ENCODE measurements around the gene PVR. TPM values are rescaled to one million over a fixed set of nuclear protein-coding genes. Genes with fewer than 3 reads are reported as not detected.

Gene PVR
- total RNA-seq, 2 experiments from 2014 or later, result 0.67 to 0.82 TPM

GRCh38 chr19:44663996-44664395 lies 20.3 kb downstream of the PVR start:
- TF ChIP-seq CTCF (IDR thresholded peaks at IDR 0.05), result no peak
- H3K36me3 ChIP-seq (ENCODE audit: insufficient read depth, low read length), result no peaks in the 10 kb centered on the region
- POLR2A ChIA-PET, result no interaction called here
- intact Hi-C loops (cut with DNase I, micrococcal nuclease), result no loop called here
- H3K4me3 ChIP-seq (ENCODE audit: low read length), result no peak overlapping the region
- no peak overlapping the region for H3K4me3 Mint-ChIP-seq
- no peaks in the 10 kb centered on the region for H3K9me3 Mint-ChIP-seq
- H3K27me3 Mint-ChIP-seq, result no peaks in the 10 kb centered on the region
- H3K27ac ChIP-seq (ENCODE audit: low read depth in 1 of 2, low read length in 2 of 2), result no peak overlapping the region
- no peaks in the 10 kb centered on the region for H3K4me1 Mint-ChIP-seq (ENCODE audit: low read depth)
- H3K9me3 ChIP-seq (ENCODE audit: control insufficient read depth in 1 of 2, insufficient read depth in 1 of 2, low read length in 2 of 2), result no peaks in the 10 kb centered on the region
- no peaks in the 10 kb centered on the region for H3K36me3 Mint-ChIP-seq (ENCODE audit: low read depth)
- H3K4me1 ChIP-seq (ENCODE audit: insufficient read depth, low read length), result no peaks in the 10 kb centered on the region
- CTCF ChIA-PET, result no interaction called here
- ATAC-seq (ENCODE audit: poor library complexity) (no peak), DNase-seq (no peak)
- H3K27ac Mint-ChIP-seq, result no peak overlapping the region
- no peaks in the 10 kb centered on the region for H3K27me3 ChIP-seq (ENCODE audit: control insufficient read depth in 1 of 2, insufficient read depth in 2 of 2, low read length in 2 of 2)

GRCh38 chr19:44664976-44665375 lies 21.3 kb downstream of the PVR start:
- intact Hi-C loops (cut with DNase I, micrococcal nuclease), result no loop called here
- Histone ChIP-seq H3K4me1 (ENCODE audit: insufficient read depth, low read length) (no peaks in the 10 kb centered on the region), H3K27me3 (ENCODE audit: control insufficient read depth in 1 of 2, insufficient read depth in 2 of 2, low read length in 2 of 2) (no peaks in the 10 kb centered on the region), H3K9me3 (ENCODE audit: control insufficient read depth in 1 of 2, insufficient read depth in 1 of 2, low read length in 2 of 2) (no peaks in the 10 kb centered on the region), H3K4me3 (ENCODE audit: low read length) (no peak overlapping the region), H3K27ac (ENCODE audit: low read depth in 1 of 2, low read length in 2 of 2) (no peak overlapping the region), H3K36me3 (ENCODE audit: insufficient read depth, low read length) (no peaks in the 10 kb centered on the region)
- DNase-seq (no peak), ATAC-seq (ENCODE audit: poor library complexity) (no peak)
- Mint-ChIP-seq H3K36me3 (ENCODE audit: low read depth) (no peaks in the 10 kb centered on the region), H3K27ac (no peak overlapping the region), H3K4me3 (no peak overlapping the region), H3K4me1 (ENCODE audit: low read depth) (no peaks in the 10 kb centered on the region), H3K27me3 (no peaks in the 10 kb centered on the region), H3K9me3 (no peaks in the 10 kb centered on the region)
- POLR2A ChIA-PET, result no interaction called here
- CTCF ChIA-PET, result no interaction called here
- TF ChIP-seq CTCF (IDR thresholded peaks at IDR 0.05), result no peak

GRCh38 chr19:44666852-44667556 lies 23.3 kb downstream of the PVR start:
- peaks cover 0 to 4% of the 10 kb centered on the region in 2 experiments for H3K9me3 ChIP-seq (ENCODE audit: control insufficient read depth in 1 of 2, insufficient read depth in 1 of 2, low read length in 2 of 2)
- ATAC-seq (ENCODE audit: poor library complexity), result no peak
- TF ChIP-seq CTCF (IDR thresholded peaks at IDR 0.05), result no peak
- H3K27me3 ChIP-seq (ENCODE audit: control insufficient read depth in 1 of 2, insufficient read depth in 2 of 2, low read length in 2 of 2), result no peaks in the 10 kb centered on the region
- CTCF ChIA-PET, result no interaction called here
- Mint-ChIP-seq H3K9me3 (no peaks in the 10 kb centered on the region), H3K36me3 (ENCODE audit: low read depth) (no peaks in the 10 kb centered on the region), H3K4me3 (no peak overlapping the region), H3K4me1 (ENCODE audit: low read depth) (no peaks in the 10 kb centered on the region), H3K27me3 (no peaks in the 10 kb centered on the region), H3K27ac (no peak overlapping the region)
- H3K4me1 ChIP-seq (ENCODE audit: insufficient read depth, low read length), result no peaks in the 10 kb centered on the region
- no peak overlapping the region for H3K27ac ChIP-seq (ENCODE audit: low read depth in 1 of 2, low read length in 2 of 2)
- H3K4me3 ChIP-seq (ENCODE audit: low read length), result no peak overlapping the region
- no peaks in the 10 kb centered on the region for H3K36me3 ChIP-seq (ENCODE audit: insufficient read depth, low read length)
- intact Hi-C loops (cut with DNase I, micrococcal nuclease), result no loop called here
- POLR2A ChIA-PET, result no interaction called here
- DNase-seq, result no peak

Measured in CD4-positive, alpha-beta T cell (primary cell).